Measurements from ENCODE around the gene EPHB4. TPM values are rescaled to one million over a fixed set of nuclear protein-coding genes. Genes with fewer than 3 reads are reported as not detected.

The EPHB4 gene
- total and polyA plus RNA-seq, 2 of the 8 experiments (the other 6 are each of a cell fraction or from before 2014, with no cell fraction given) = 85.0 to 113 TPM

- Histone ChIP-seq H3K23ac (ENCODE audit: insufficient read length) (no peak overlapping the region), H4K20me1 (replicated peaks in 1 of 2; ENCODE audit: control insufficient read depth in 1 of 2, insufficient read depth in 2 of 2, low read length in 2 of 2) (peaks cover 0 to 9% of the 10 kb centered on the region in 2 experiments), H3K9me3 (ENCODE audit: insufficient read depth in 2 of 2, low read depth in 1 of 2, low read length in 1 of 2) (no peaks in the 10 kb centered on the region), H3K56ac (replicated peaks; ENCODE audit: insufficient read length, low read depth, low read length) (no peak overlapping the region), H3K27me3 (replicated peaks in 1 of 4; ENCODE audit: control insufficient read depth in 3 of 4, extremely low read depth in 1 of 4, insufficient read depth in 3 of 4, low read length in 3 of 4) (no peaks in the 10 kb centered on the region), H4K8ac (ENCODE audit: extremely low read depth, insufficient read depth, low read length) (no peak overlapping the region), H2BK20ac (ENCODE audit: low read length) (no peak overlapping the region), H4K5ac (ENCODE audit: insufficient read length, low read depth, low read length) (no peak overlapping the region), H2AK5ac (ENCODE audit: low read depth, low read length) (no peak overlapping the region), H4K91ac (replicated peaks; ENCODE audit: insufficient read length, low read length) (no peak overlapping the region), H2BK120ac (replicated peaks; ENCODE audit: low read depth, low read length) (no peak overlapping the region), H2BK5ac (ENCODE audit: low read depth, low read length) (no peak overlapping the region), H3K4ac (replicated peaks; ENCODE audit: insufficient read length, low read depth, low read length) (no peak overlapping the region), H3K23me2 (ENCODE audit: low read depth, low read length) (no peaks in the 10 kb centered on the region), H2BK15ac (ENCODE audit: low read length) (no peak overlapping the region), H2AFZ (ENCODE audit: low read length) (no peak overlapping the region), H3K4me3 (ENCODE audit: extremely low read depth in 1 of 4, insufficient read depth in 2 of 4, low read depth in 3 of 4, low read length in 4 of 4) (no peak overlapping the region), H3K36me3 (ENCODE audit: control insufficient read depth in 2 of 4, insufficient read depth in 4 of 4, low read length in 3 of 4) (peaks cover 6 to 22% (median 11%) of the 10 kb centered on the region in 4 experiments; a peak in 7 of 8 replicates), H3K79me1 (ENCODE audit: low read depth, low read length) (peaks cover 8% of the 10 kb centered on the region), H2BK12ac (ENCODE audit: low read depth, low read length) (no peak overlapping the region), H3K27ac (ENCODE audit: low read depth, low read length) (no peak overlapping the region), H3K4me2 (ENCODE audit: insufficient read depth in 1 of 2, low read depth in 2 of 2, low read length in 2 of 2) (no peak overlapping the region), H3K9ac (replicated peaks in 1 of 4; ENCODE audit: extremely low read depth in 1 of 4, low read depth in 3 of 4, low read length in 3 of 4) (no peak overlapping the region), H3K18ac (ENCODE audit: extremely low read depth, low read length) (no peak overlapping the region), H3K4me1 (replicated peaks in 1 of 4; ENCODE audit: control insufficient read depth in 3 of 4, insufficient read depth in 4 of 4, low read length in 3 of 4) (no peaks in the 10 kb centered on the region), H3K79me2 (ENCODE audit: control insufficient read depth in 1 of 2, insufficient read depth in 2 of 2, low read length in 2 of 2) (peaks cover 0 to 11% of the 10 kb centered on the region in 2 experiments; a peak in 1 of 4 replicates), H3K14ac (ENCODE audit: insufficient read length) (no peak overlapping the region)
- ChIA-PET POLR2A (ENCODE audit: partially characterized antibody) (interaction anchor here (1.1 to 1.6 kb wide), 4 partner anchors 9 to 55 kb away, joined by 3 to 5 read pairs (median 3); partner anchors contain the start of gene EPHB4), CTCF (ENCODE audit: partially characterized antibody) (interaction anchor here (0.6 to 13.9 kb wide), 3 partner anchors 14 to 155 kb away, joined by 3 to 215 read pairs (median 3); no protein-coding TSS in a partner anchor)
- TF ChIP-seq NRF1 (IDR thresholded peaks at IDR 0.05; ENCODE audit: low read depth, low read length) (no peak), CHD2 (IDR thresholded peaks at IDR 0.05; ENCODE audit: low read length) (no peak), SP4 (IDR thresholded peaks at IDR 0.05; ENCODE audit: low read length) (no peak)
- FAIRE-seq (no peak), DNase-seq (ENCODE audit: low read depth in 1 of 2, low spot score in 2 of 2) (no peak)
- 94% methylated on average over 14 of the region's 15 CpGs; no CpG with 5 or more reads in 1 of the 2 experiments for WGBS, 2 experiments (ENCODE audit: extremely low coverage in 1 of 2, insufficient coverage in 1 of 2, insufficient read length in 1 of 2, insufficient replicate concordance in 2 of 2, low coverage in 1 of 2, low lambda C conversion rate in 2 of 2, missing lambda C conversion rate in 1 of 2)
Observed at GRCh38 chr7:100859856-100860255, 32.5 kb upstream of the EPHB4 start.

Measured in H1 (cell line).